Stimulated activated CD8-positive, alpha-beta memory T cell treated with anti-CD3 and anti-CD28 coated beads, Interleukin-7, amount 100 ng/mL, for 1 hour (primary cell): ENCODE results near the gene HLA-DQB2.
"Not testable (repeated sequence)": the region's sequence is repeated elsewhere in the genome, so short reads cannot be mapped to it uniquely, and the experiment has no call there.

ENCODE experiments used
- DNase-seq, 2 donors: peaks; one replicate each; pipeline ENCODE4 v3.0.0-alpha.2; 2020; ENCODE audit warnings: low read depth in 2 of 2

The HLA-DQB2 gene

GRCh38 chr6:32745649-32746048 is 17.7 kb downstream of the HLA-DQB2 start:
- not testable (repeated sequence) for DNase-seq

- no peak for DNase-seq
These were observed 18.6 kb downstream of the HLA-DQB2 start for GRCh38 chr6:32744776-32745175.

- no peak for DNase-seq
These were observed 21.0 kb downstream of the HLA-DQB2 start for GRCh38 chr6:32742374-32742773.

- no peak for DNase-seq
These were observed 22.0 kb downstream of the HLA-DQB2 start, which contains the start of gene HLA-DQA2 for GRCh38 chr6:32741031-32741960. Gene HLA-DQA2 (plus strand): TSS chr6:32741391. CDS start chr6:32741444, 53 bp downstream.

- no peak for DNase-seq
These were observed 25.2 kb downstream of the HLA-DQB2 start for GRCh38 chr6:32738126-32738525.

- no peak for DNase-seq
These were observed 44.5 kb downstream of the HLA-DQB2 start for GRCh38 chr6:32718879-32719278.

GRCh38 chr6:32716396-32716795 is 46.9 kb downstream of the HLA-DQB2 start:
- DNase-seq: no peak

GRCh38 chr6:32713241-32713640 is 50.1 kb downstream of the HLA-DQB2 start:
- DNase-seq: no peak

GRCh38 chr6:32709625-32710024 is 53.7 kb downstream of the HLA-DQB2 start:
- DNase-seq: no peak
